ENCODE results near the gene MXRA8. TPM values are rescaled to one million over a fixed set of nuclear protein-coding genes. Genes with fewer than 3 reads are reported as not detected.

MXRA8 gene
- total RNA-seq, 1 experiment from 2014 or later, result 25.3 TPM

GRCh38 chr1:1393014-1393413 is 34.7 kb upstream of the MXRA8 start:
- peaks cover 84% of the 10 kb centered on the region for H3K36me3 ChIP-seq (ENCODE audit: low read depth, low read length)
- H4K20me1 ChIP-seq (ENCODE audit: low read length), result 0 out of 2 replicates have a peak, but pooled peaks cover 11% of the 10 kb centered on the region
- H3K4me3 ChIP-seq (ENCODE audit: low read length), result no peak overlapping the region
- H3K27ac ChIP-seq (ENCODE audit: low read length), result no peak overlapping the region
- ATAC-seq (no peak), DNase-seq (no peak)
- H3K4me2 ChIP-seq (ENCODE audit: low read length), result no peak overlapping the region
- no peaks in the 10 kb centered on the region for H3F3A ChIP-seq (ENCODE audit: low read length, unreplicated experiment)
- BruUV-seq (replicated peaks), result no TSS peak
- H3K27me3 ChIP-seq (ENCODE audit: low read length), result no peaks in the 10 kb centered on the region
- TF ChIP-seq EZH2phosphoT487 (IDR thresholded peaks at IDR 0.05; ENCODE audit: borderline replicate concordance, low read length) (no peak), CTCF (conservative IDR thresholded peaks at IDR 0.05; ENCODE audit: low read depth, low read length) (no peak), EZH2 (IDR thresholded peaks at IDR 0.05; ENCODE audit: low read length, unreplicated experiment) (no peak)
- H3K4me1 ChIP-seq (ENCODE audit: insufficient read depth, low read length), result peaks cover 10% of the 10 kb centered on the region
- H3K9ac ChIP-seq (ENCODE audit: low read length), result no peak overlapping the region
- H2AFZ ChIP-seq (ENCODE audit: low read length), result no peak overlapping the region
- ChIA-PET CTCF (no interaction called here), POLR2A (ENCODE audit: unreplicated experiment) (no interaction called here)
- H3K79me2 ChIP-seq (ENCODE audit: low read length), result peaks cover 72% of the 10 kb centered on the region
- H3K9me2 ChIP-seq (replicated peaks; ENCODE audit: low read length), result no peaks in the 10 kb centered on the region
- intact Hi-C loops (cut with micrococcal nuclease), result no loop called here
- H3K9me3 ChIP-seq (ENCODE audit: low read length), result no peaks in the 10 kb centered on the region

GRCh38 chr1:1391225-1391624 is 32.9 kb upstream of the MXRA8 start:
- CTCF ChIA-PET, result no interaction called here
- POLR2A ChIA-PET (ENCODE audit: unreplicated experiment), result no interaction called here

More at GRCh38 chr1:1391225-1391624, 32.9 kb upstream of the MXRA8 start:
- Histone ChIP-seq H3K36me3 (ENCODE audit: low read depth, low read length) (peaks cover 90% of the 10 kb centered on the region), H3K9me3 (ENCODE audit: low read length) (no peaks in the 10 kb centered on the region), H3K4me2 (ENCODE audit: low read length) (no peak overlapping the region), H3K4me1 (ENCODE audit: insufficient read depth, low read length) (no peaks in the 10 kb centered on the region), H3F3A (ENCODE audit: low read length, unreplicated experiment) (no peaks in the 10 kb centered on the region), H3K27me3 (ENCODE audit: low read length) (no peaks in the 10 kb centered on the region), H3K79me2 (ENCODE audit: low read length) (peaks cover 71% of the 10 kb centered on the region), H2AFZ (ENCODE audit: low read length) (no peak overlapping the region), H3K4me3 (ENCODE audit: low read length) (no peak overlapping the region), H3K9me2 (replicated peaks; ENCODE audit: low read length) (no peaks in the 10 kb centered on the region), H3K9ac (ENCODE audit: low read length) (no peak overlapping the region), H3K27ac (ENCODE audit: low read length) (no peak overlapping the region), H4K20me1 (ENCODE audit: low read length) (0 out of 2 replicates have a peak, but pooled peaks cover 11% of the 10 kb centered on the region)
- no peak for TF ChIP-seq EZH2 (IDR thresholded peaks at IDR 0.05; ENCODE audit: low read length, unreplicated experiment)
- TF ChIP-seq CTCF (conservative IDR thresholded peaks at IDR 0.05; ENCODE audit: low read depth, low read length), result no peak
- TF ChIP-seq EZH2phosphoT487 (IDR thresholded peaks at IDR 0.05; ENCODE audit: borderline replicate concordance, low read length), result no peak
- DNase-seq, result no peak
- no TSS peak for BruUV-seq (replicated peaks)
- intact Hi-C loops (cut with micrococcal nuclease), result no loop called here
- ATAC-seq, result no peak

Data from PC-3 (cell line).